Esophagus squamous epithelium (tissue), 5 donors: ENCODE data around the gene RD3L. TPM values are rescaled to one million over a fixed set of nuclear protein-coding genes. Genes with fewer than 3 reads are reported as not detected.
"Not testable (repeated sequence)": the region's sequence is repeated elsewhere in the genome, so short reads cannot be mapped to it uniquely, and the experiment has no call there.

Experiments
- DNase-seq: peaks from one replicate; lab custom pipeline; 2025; lab: John Stamatoyannopoulos, UW
- H3K27ac ChIP-seq, 4 donors: fragments of 200-600 bp; sonication (generic); one replicate each; pipeline ENCODE4 v1.5.1; 2016 to 2019; ENCODE audit warnings: mild to moderate bottlenecking in 1 of 4
- H3K27me3 ChIP-seq, 4 donors: fragments of 200-600 bp; sonication (generic); 1 replicate in 3 of 4; 2 replicates in 1 of 4; pipeline versions ENCODE4 v1.5.1 to v1.6.0; 2017 to 2021; ENCODE audit warnings: antibody characterized with exemption in 1 of 4
- H3K36me3 ChIP-seq, 3 donors: fragments of 200-600 bp; sonication (generic); one replicate each; pipeline ENCODE4 v1.5.1; 2016 to 2019
- H3K4me1 ChIP-seq, 3 donors: fragments of 200-600 bp; sonication (generic); one replicate each; pipeline ENCODE4 v1.5.1; 2017 to 2019
- H3K4me3 ChIP-seq, 4 donors: fragments of 200-600 bp; sonication (generic); 1 replicate in 3 of 4; 2 replicates in 1 of 4; pipeline ENCODE4 v1.5.1; 2016 to 2019; ENCODE audit warnings: mild to moderate bottlenecking in 2 of 4, moderate library complexity in 1 of 4
- H3K9me3 ChIP-seq, 3 donors: fragments of 200-600 bp; sonication (generic); one replicate each; pipeline ENCODE4 v1.5.1; 2016 to 2019
- CTCF ChIP-seq, 6 experiments: fragments of 450-650 bp in 4 of 6; fragments of 200-600 bp in 2 of 6; sonication (generic) in 2 of 6; IDR thresholded peaks; one replicate each; pipeline ENCODE4 v1.5.1; 2016 to 2019; ENCODE audit warnings: antibody characterized with exemption in 6 of 6, mild to moderate bottlenecking in 4 of 6, moderate library complexity in 4 of 6
- POLR2A ChIP-seq, 4 donors: fragments of 450-650 bp; IDR thresholded peaks; one replicate each; pipeline ENCODE4 v1.6.1; 2017; ENCODE audit warnings: antibody characterized with exemption in 4 of 4, mild to moderate bottlenecking in 4 of 4, moderate library complexity in 3 of 4
- WGBS, 2 donors: methylation state at CpG; one replicate each; pipeline ENCODE4 v1.1.5; 2018; 5-methylcytosine and 5-hydroxymethylcytosine counted together
- intact Hi-C: fragments of 100-400 bp; cut with DNase I; formaldehyde crosslinking; loops from one replicate; pipeline ENCODE4 v1.15.0; 2022
- total RNA-seq, 4 donors: library from RNA; depleted of rRNA; stranded (reverse); fragments of >200 nt; gene quantifications; one replicate each; pipeline ENCODE4 v1.1.0, GENCODE V29; 2016
- donor health status: DM: yes; HTN: yes; CAD: no.

Gene RD3L
- total RNA-seq, 4 donors from 2014 or later, result not detected

GRCh38 chr14:103928011-103928890 lies 14.1 kb downstream of the RD3L start, which contains the start of gene TDRD9:
TSS of gene TDRD9 (plus strand) at chr14:103928456. CDS start at chr14:103928510, 54 bp downstream.
- DNase-seq, result no peak
- peak within 1 kb of the TSS in 2 of 4 donors; percentile 15 to 22 for H3K4me3 ChIP-seq
- no peaks in the 10 kb centered on the region for H3K36me3 ChIP-seq
- WGBS, 2 donors, result 77 to 88% methylated on average over 19 to 29 of the region's 97 CpGs
- intact Hi-C loops, result no loop called here
- TF ChIP-seq POLR2A (IDR thresholded peaks at IDR 0.05) (no peak), CTCF (IDR thresholded peaks at IDR 0.05) (no peak)
- H3K27me3 ChIP-seq, result peaks cover 0 to 31% (median 0%) of the 10 kb centered on the region in 4 donors
- no peak within 1 kb of the TSS for H3K27ac ChIP-seq
- H3K9me3 ChIP-seq, result no peaks in the 10 kb centered on the region
- peaks cover 0 to 8% (median 0%) of the 10 kb centered on the region in 3 donors for H3K4me1 ChIP-seq

GRCh38 chr14:103927566-103927965 lies 14.8 kb downstream of the RD3L start:
- TF ChIP-seq CTCF (IDR thresholded peaks at IDR 0.05) (no peak), POLR2A (IDR thresholded peaks at IDR 0.05) (no peak)
- H3K4me1 ChIP-seq, result peaks cover 0 to 2% (median 0%) of the 10 kb centered on the region in 3 donors
- H3K27me3 ChIP-seq, result peaks cover 0 to 37% (median 0%) of the 10 kb centered on the region in 4 donors
- H3K27ac ChIP-seq, result no peak overlapping the region
- intact Hi-C loops, result no loop called here
- no peak overlapping the region for H3K4me3 ChIP-seq
- H3K9me3 ChIP-seq, result no peaks in the 10 kb centered on the region
- no peak for DNase-seq
- H3K36me3 ChIP-seq, result no peaks in the 10 kb centered on the region
- WGBS, 2 donors, result 89 to 92% methylated on average over 18 of the region's 18 CpGs

- Histone ChIP-seq H3K36me3 (no peaks in the 10 kb centered on the region), H3K9me3 (no peaks in the 10 kb centered on the region), H3K27ac (no peak overlapping the region), H3K4me3 (no peak overlapping the region), H3K27me3 (peaks cover 0 to 37% (median 0%) of the 10 kb centered on the region in 4 donors), H3K4me1 (peaks cover 4 to 12% (median 6%) of the 10 kb centered on the region in 3 donors)
- WGBS, 2 donors, result 76 to 82% methylated on average over 4 to 5 of the region's 5 CpGs
- intact Hi-C loops, result no loop called here
- DNase-seq, result no peak
- TF ChIP-seq CTCF (IDR thresholded peaks at IDR 0.05) (no peak), POLR2A (IDR thresholded peaks at IDR 0.05) (no peak)
Observed at GRCh38 chr14:103925316-103925715, 17.0 kb downstream of the RD3L start.

GRCh38 chr14:103923863-103924262 lies 18.5 kb downstream of the RD3L start:
- peaks cover 0 to 35% (median 0%) of the 10 kb centered on the region in 4 donors for H3K27me3 ChIP-seq
- peaks cover 5 to 26% (median 15%) of the 10 kb centered on the region in 3 donors for H3K4me1 ChIP-seq
- no peaks in the 10 kb centered on the region for H3K9me3 ChIP-seq
- WGBS, 2 donors, result 13 to 18% methylated on average over 6 of the region's 6 CpGs
- no peak for DNase-seq
- TF ChIP-seq POLR2A (IDR thresholded peaks at IDR 0.05) (no peak), CTCF (IDR thresholded peaks at IDR 0.05) (no peak)
- H3K36me3 ChIP-seq, result no peaks in the 10 kb centered on the region
- H3K27ac ChIP-seq, result no peak overlapping the region
- H3K4me3 ChIP-seq, result no peak overlapping the region
- intact Hi-C loops, result no loop called here

- intact Hi-C loops, H3K9me3 ChIP-seq, DNase-seq: not testable (repeated sequence)
- H3K4me3 ChIP-seq, result peak overlapping the region in 3 of 4 donors; percentile 85 to 94 (median 89)
- H3K36me3 ChIP-seq, result peaks cover 0 to 20% (median 0%) of the 10 kb centered on the region in 3 donors
- H3K27me3 ChIP-seq, result peaks cover 0 to 16% (median 0%) of the 10 kb centered on the region in 4 donors
- WGBS, 2 donors, result 58 to 61% methylated on average over 11 to 12 of the region's 12 CpGs
- peak overlapping the region in 1 of 4 donors; percentile 94 for H3K27ac ChIP-seq
- H3K4me1 ChIP-seq, result peaks cover 5 to 45% (median 15%) of the 10 kb centered on the region in 3 donors
Observed at GRCh38 chr14:103921855-103922200, 20.5 kb downstream of the RD3L start.
